ENCODE data around the gene OR2H2. TPM values are rescaled to one million over a fixed set of nuclear protein-coding genes. Genes with fewer than 3 reads are reported as not detected.

Gene OR2H2
- total and polyA plus RNA-seq, 2 donors (not counting 1 experiment from before 2014, with no cell fraction given): not detected

GRCh38 chr6:29559524-29560287 is 25.2 kb upstream of the OR2H2 start, which contains the start of gene UBD:
Gene UBD, minus strand, starts transcription at chr6:29559732. Its CDS starts 31 bp downstream, at chr6:29559701.
- no peak within 1 kb of the TSS for H3K4me3 ChIP-seq (ENCODE audit: control extremely low read depth in 1 of 5, extremely low read depth in 1 of 5, insufficient read depth in 1 of 5, low read depth in 2 of 5, low read length in 4 of 5)
- H3K9me3 ChIP-seq (ENCODE audit: control extremely low read depth in 1 of 3, control insufficient read depth in 2 of 3, insufficient read depth in 1 of 3, low read length in 2 of 3): no peaks in the 10 kb centered on the region
- Mint-ChIP-seq H3K27me3 (peaks cover 42% of the 10 kb centered on the region), H3K27ac (no peak within 1 kb of the TSS), H3K9me3 (ENCODE audit: insufficient read depth) (no peaks in the 10 kb centered on the region), H3K4me3 (no peak within 1 kb of the TSS), H3K4me1 (peaks cover 11% of the 10 kb centered on the region)
- no peak for ATAC-seq (ENCODE audit: low read depth)
- no peak within 1 kb of the TSS for H3K9ac ChIP-seq (ENCODE audit: low read length)
- no peaks in the 10 kb centered on the region for H3K79me2 ChIP-seq (ENCODE audit: control insufficient read depth, insufficient read depth, low read length)
- H4K20me1 ChIP-seq (ENCODE audit: control insufficient read depth, insufficient read depth, low read length, poor library complexity, severe bottlenecking): no peaks in the 10 kb centered on the region
- intact Hi-C loops (cut with micrococcal nuclease): no loop called here
- no peak within 1 kb of the TSS for H3K27ac ChIP-seq (ENCODE audit: low read length in 2 of 2)
- H3K4me1 ChIP-seq (ENCODE audit: control insufficient read depth in 2 of 2, insufficient read depth in 2 of 2, low read length in 2 of 2): peaks cover 6 to 7% of the 10 kb centered on the region in 2 donors
- TF ChIP-seq CTCF (IDR thresholded peaks at IDR 0.05) (no peak), EZH2 (IDR thresholded peaks at IDR 0.05; ENCODE audit: borderline replicate concordance, insufficient read depth, low read depth, low read length, poor library complexity, severe bottlenecking) (no peak)
- no peak within 1 kb of the TSS for H2AFZ ChIP-seq (ENCODE audit: insufficient read depth, low read depth, low read length, poor library complexity, severe bottlenecking)
- H3K4me2 ChIP-seq (replicated peaks; ENCODE audit: low read depth, low read length, poor library complexity, severe bottlenecking): no peak within 1 kb of the TSS
- peaks cover 0 to 19% (median 10%) of the 10 kb centered on the region in 4 experiments for H3K27me3 ChIP-seq (replicated peaks in 1 of 4; ENCODE audit: control extremely low read depth in 1 of 4, control insufficient read depth in 3 of 4, insufficient read depth in 4 of 4, low read length in 3 of 4)
- WGBS (ENCODE audit: insufficient coverage): 88% methylated on average over 6 of the region's 6 CpGs
- CTCF ChIA-PET: no interaction called here
- H3K36me3 ChIP-seq (replicated peaks in 1 of 2; ENCODE audit: control extremely low read depth in 1 of 2, control insufficient read depth in 1 of 2, extremely low read depth in 1 of 2, insufficient read depth in 2 of 2, low read length in 1 of 2): no peaks in the 10 kb centered on the region
- POLR2A ChIA-PET: no interaction called here
- no peak for DNase-seq

GRCh38 chr6:29561091-29561490 is 23.8 kb upstream of the OR2H2 start:
- ATAC-seq (ENCODE audit: low read depth) (no peak), DNase-seq (no peak)
- intact Hi-C loops (cut with micrococcal nuclease): no loop called here
- no peaks in the 10 kb centered on the region for H3K36me3 ChIP-seq (replicated peaks in 1 of 2; ENCODE audit: control extremely low read depth in 1 of 2, control insufficient read depth in 1 of 2, extremely low read depth in 1 of 2, insufficient read depth in 2 of 2, low read length in 1 of 2)
- peaks cover 9 to 10% of the 10 kb centered on the region in 2 donors for H3K4me1 ChIP-seq (ENCODE audit: control insufficient read depth in 2 of 2, insufficient read depth in 2 of 2, low read length in 2 of 2)
- H3K4me3 ChIP-seq (ENCODE audit: control extremely low read depth in 1 of 5, extremely low read depth in 1 of 5, insufficient read depth in 1 of 5, low read depth in 2 of 5, low read length in 4 of 5): no peak overlapping the region
- no peak overlapping the region for H3K9ac ChIP-seq (ENCODE audit: low read length)
- ChIA-PET POLR2A (no interaction called here), CTCF (no interaction called here)
- H3K27me3 Mint-ChIP-seq: peaks cover 36% of the 10 kb centered on the region
- H3K4me3 Mint-ChIP-seq: no peak overlapping the region
- no peak overlapping the region for H2AFZ ChIP-seq (ENCODE audit: insufficient read depth, low read depth, low read length, poor library complexity, severe bottlenecking)
- TF ChIP-seq EZH2 (IDR thresholded peaks at IDR 0.05; ENCODE audit: borderline replicate concordance, insufficient read depth, low read depth, low read length, poor library complexity, severe bottlenecking) (no peak), CTCF (IDR thresholded peaks at IDR 0.05) (no peak)
- no peaks in the 10 kb centered on the region for H3K9me3 ChIP-seq (ENCODE audit: control extremely low read depth in 1 of 3, control insufficient read depth in 2 of 3, insufficient read depth in 1 of 3, low read length in 2 of 3)
- H3K27ac ChIP-seq (ENCODE audit: low read length in 2 of 2): no peak overlapping the region
- H3K79me2 ChIP-seq (ENCODE audit: control insufficient read depth, insufficient read depth, low read length): no peaks in the 10 kb centered on the region
- no peak overlapping the region for H3K4me2 ChIP-seq (replicated peaks; ENCODE audit: low read depth, low read length, poor library complexity, severe bottlenecking)
- H3K27me3 ChIP-seq (replicated peaks in 1 of 4; ENCODE audit: control extremely low read depth in 1 of 4, control insufficient read depth in 3 of 4, insufficient read depth in 4 of 4, low read length in 3 of 4): peaks cover 0 to 6% (median 3%) of the 10 kb centered on the region in 4 experiments
- no peak overlapping the region for H3K27ac Mint-ChIP-seq
- H3K9me3 Mint-ChIP-seq (ENCODE audit: insufficient read depth): no peaks in the 10 kb centered on the region
- H4K20me1 ChIP-seq (ENCODE audit: control insufficient read depth, insufficient read depth, low read length, poor library complexity, severe bottlenecking): no peaks in the 10 kb centered on the region
- H3K4me1 Mint-ChIP-seq: peaks cover 15% of the 10 kb centered on the region

All from B cell (primary cell).